ENCODE measurements around the gene AP1G1.
A peak's percentile ranks its signal among the peaks of the same experiment; 100 is the strongest.
"Not testable (repeated sequence)": the region's sequence is repeated elsewhere in the genome, so short reads cannot be mapped to it uniquely, and the experiment has no call there.

AP1G1 gene

GRCh38 chr16:71807905-71808592, 585 bp downstream of the AP1G1 start:
- no peak for DNase-seq

- no peak for DNase-seq
Observed at GRCh38 chr16:71803305-71803690, 5.3 kb downstream of the AP1G1 start.

- DNase-seq: no peak
Observed at GRCh38 chr16:71796501-71797097, 12.0 kb downstream of the AP1G1 start.

- no peak for DNase-seq
Observed at GRCh38 chr16:71794943-71795342, 13.7 kb downstream of the AP1G1 start.

- no peak for DNase-seq
Observed at GRCh38 chr16:71794018-71794417, 14.6 kb downstream of the AP1G1 start.

- DNase-seq: no peak
Observed at GRCh38 chr16:71792176-71792575, 16.5 kb downstream of the AP1G1 start.

GRCh38 chr16:71790329-71790728, 18.3 kb downstream of the AP1G1 start:
- not testable (repeated sequence) for DNase-seq

- DNase-seq: no peak
Observed at GRCh38 chr16:71789136-71789535, 19.5 kb downstream of the AP1G1 start.

GRCh38 chr16:71788578-71788977, 20.1 kb downstream of the AP1G1 start:
- no peak for DNase-seq

GRCh38 chr16:71785143-71785542, 23.5 kb downstream of the AP1G1 start:
- DNase-seq: not testable (repeated sequence)

- DNase-seq: no peak
Observed at GRCh38 chr16:71784093-71784492, 24.5 kb downstream of the AP1G1 start.

GRCh38 chr16:71781741-71782140, 26.9 kb downstream of the AP1G1 start:
- peak; percentile 8 for DNase-seq

GRCh38 chr16:71780521-71781089, 28.0 kb downstream of the AP1G1 start:
- no peak for DNase-seq

- no peak for DNase-seq
Observed at GRCh38 chr16:71778780-71779179, 29.9 kb downstream of the AP1G1 start.

- DNase-seq: no peak
Observed at GRCh38 chr16:71777329-71777728, 31.3 kb downstream of the AP1G1 start.

GRCh38 chr16:71775949-71776348, 32.7 kb downstream of the AP1G1 start:
- no peak for DNase-seq

GRCh38 chr16:71771571-71771970, 37.1 kb downstream of the AP1G1 start:
- DNase-seq: no peak

GRCh38 chr16:71769222-71769621, 39.4 kb downstream of the AP1G1 start:
- DNase-seq: no peak

- DNase-seq: no peak
Observed at GRCh38 chr16:71767060-71767900, 41.4 kb downstream of the AP1G1 start.

- DNase-seq: no peak
Observed at GRCh38 chr16:71762186-71762585, 46.4 kb downstream of the AP1G1 start.

GRCh38 chr16:71761097-71761496, 47.5 kb downstream of the AP1G1 start:
- DNase-seq: no peak

- no peak for DNase-seq
Observed at GRCh38 chr16:71758293-71758760, 50.3 kb downstream of the AP1G1 start.

- no peak for DNase-seq
Observed at GRCh38 chr16:71754652-71755051, 54.0 kb downstream of the AP1G1 start.
